GM10248 (cell line): ENCODE results near the gene NENF.
"Not testable (repeated sequence)": the region's sequence is repeated elsewhere in the genome, so short reads cannot be mapped to it uniquely, and the experiment has no call there.

Experiments
- CTCF ChIA-PET: fragments of 300-600 bp; sonication (Branson Sonifier 250); formaldehyde crosslinking; extraction: SDS; loops from one replicate; lab custom pipeline; 2021; ENCODE audit warnings: antibody characterized with exemption; lab: Yijun Ruan, JAX
- POLR2A ChIA-PET: fragments of 350-650 bp; sonication (Branson Sonifier 250); formaldehyde crosslinking; extraction: SDS; loops from one replicate; lab custom pipeline; 2020; ENCODE audit warnings: antibody characterized with exemption; lab: Yijun Ruan, JAX
- DNase-seq: peaks from one replicate; pipeline ENCODE4 v3.0.0; 2012; ENCODE audit errors: extremely low spot score
- TF ChIP-seq, protein P1 (sequence below): IDR thresholded peaks from 2 replicates; pipeline ENCODE4 v1.5.1; 2012; ENCODE audit warnings: mild to moderate bottlenecking, low read depth; ENCODE audit errors: extremely low read depth, missing control alignments, control extremely low read depth

Gene NENF

DNA sequence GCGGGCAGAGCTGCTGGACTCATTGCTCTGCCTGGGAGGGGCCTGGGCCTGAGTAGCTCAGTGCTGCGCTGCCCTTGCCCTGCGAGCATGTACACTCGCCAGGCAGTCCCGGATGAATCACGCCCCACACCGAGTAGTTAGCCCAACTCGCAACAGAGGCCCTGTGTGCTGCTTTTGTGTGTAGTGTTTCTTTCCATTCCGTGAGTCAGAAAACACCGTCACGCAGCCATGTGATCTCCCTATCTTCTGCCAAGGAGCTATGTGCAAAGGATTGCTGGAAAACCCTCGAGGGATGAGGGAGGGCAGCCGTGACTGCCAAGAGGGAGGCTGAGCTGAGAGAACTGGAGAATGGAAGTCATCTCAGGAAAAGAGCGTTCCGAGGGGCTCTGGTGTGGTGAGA, 37.3 kb downstream of the NENF start:
- POLR2A ChIA-PET, result interaction anchor here (0.9 kb wide), 1 partner anchor 138 kb away, joined by 3 read pairs; the partner anchor contains the start of gene ATF3
- TF ChIP-seq, protein P1, sequence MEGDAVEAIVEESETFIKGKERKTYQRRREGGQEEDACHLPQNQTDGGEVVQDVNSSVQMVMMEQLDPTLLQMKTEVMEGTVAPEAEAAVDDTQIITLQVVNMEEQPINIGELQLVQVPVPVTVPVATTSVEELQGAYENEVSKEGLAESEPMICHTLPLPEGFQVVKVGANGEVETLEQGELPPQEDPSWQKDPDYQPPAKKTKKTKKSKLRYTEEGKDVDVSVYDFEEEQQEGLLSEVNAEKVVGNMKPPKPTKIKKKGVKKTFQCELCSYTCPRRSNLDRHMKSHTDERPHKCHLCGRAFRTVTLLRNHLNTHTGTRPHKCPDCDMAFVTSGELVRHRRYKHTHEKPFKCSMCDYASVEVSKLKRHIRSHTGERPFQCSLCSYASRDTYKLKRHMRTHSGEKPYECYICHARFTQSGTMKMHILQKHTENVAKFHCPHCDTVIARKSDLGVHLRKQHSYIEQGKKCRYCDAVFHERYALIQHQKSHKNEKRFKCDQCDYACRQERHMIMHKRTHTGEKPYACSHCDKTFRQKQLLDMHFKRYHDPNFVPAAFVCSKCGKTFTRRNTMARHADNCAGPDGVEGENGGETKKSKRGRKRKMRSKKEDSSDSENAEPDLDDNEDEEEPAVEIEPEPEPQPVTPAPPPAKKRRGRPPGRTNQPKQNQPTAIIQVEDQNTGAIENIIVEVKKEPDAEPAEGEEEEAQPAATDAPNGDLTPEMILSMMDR, result no peak
- CTCF ChIA-PET, result interaction anchor here (1.0 to 13.7 kb wide), 4 partner anchors 10 to 312 kb away, joined by 3 to 190 read pairs (median 5); no protein-coding TSS in a partner anchor
- DNase-seq, result no peak

DNA sequence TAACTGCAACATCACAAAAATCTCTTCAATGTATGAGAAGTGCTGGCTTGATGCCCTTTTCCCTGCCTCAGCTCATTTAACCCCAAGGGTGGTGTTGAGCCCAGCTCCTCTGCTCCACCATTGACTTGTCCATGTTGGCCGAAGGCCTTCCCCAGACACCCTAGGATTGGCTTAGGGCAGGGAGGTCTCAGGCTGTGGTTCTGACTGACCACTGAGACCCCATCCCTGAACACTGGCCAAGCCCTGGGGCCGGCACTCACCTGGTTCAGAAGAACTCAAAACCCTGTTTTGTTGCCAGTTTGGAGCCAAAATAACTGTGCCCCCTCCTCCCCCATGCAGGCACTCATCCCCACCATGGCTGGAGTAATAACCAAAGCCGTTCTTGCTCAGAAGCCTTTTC, 38.6 kb downstream of the NENF start:
- CTCF ChIA-PET, result interaction anchor here (13.7 kb wide), 1 partner anchor 17 kb away, joined by 190 read pairs; no protein-coding TSS in a partner anchor
- POLR2A ChIA-PET, result no interaction called here
- TF ChIP-seq, protein P1, result no peak
- no peak for DNase-seq

DNA sequence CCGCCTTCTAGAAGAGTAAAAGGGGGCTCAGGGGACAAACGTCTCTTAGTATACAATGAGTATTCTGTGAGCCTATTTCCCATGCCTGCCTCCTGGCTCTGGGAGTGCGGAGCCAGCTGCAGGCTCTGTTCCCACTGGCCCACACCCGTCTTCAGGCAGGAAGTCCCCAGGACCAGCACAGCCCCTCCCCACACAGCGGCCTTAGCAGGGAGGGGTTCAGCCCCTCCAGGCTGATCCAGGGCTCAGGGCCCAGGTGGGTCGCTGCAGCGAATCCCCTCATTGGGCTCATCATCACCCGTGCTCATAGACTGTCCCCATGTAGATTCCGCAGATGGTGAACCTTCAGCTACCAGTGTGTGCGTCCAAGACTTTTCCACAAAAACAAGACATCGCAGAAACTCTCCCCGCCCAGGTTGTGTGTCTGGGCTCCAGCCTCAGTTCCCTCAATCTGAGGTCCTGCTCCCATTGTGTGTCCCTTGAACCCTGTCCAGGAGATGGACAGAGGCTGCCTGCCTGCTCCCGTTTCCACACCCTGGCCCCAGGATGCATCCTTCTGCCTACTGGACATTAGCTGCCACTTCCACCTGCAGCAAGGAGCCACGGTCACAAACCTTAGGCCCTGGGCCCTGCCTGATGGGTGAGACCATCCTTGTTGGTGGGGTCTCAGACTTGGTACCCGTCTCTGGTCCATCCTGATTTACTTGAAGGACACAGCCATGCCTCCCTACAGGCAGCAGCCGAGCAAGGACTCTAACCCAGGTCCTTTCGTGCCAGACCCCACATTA, 39.4 kb downstream of the NENF start:
- POLR2A ChIA-PET, result no interaction called here
- CTCF ChIA-PET, result interaction anchor here (13.7 kb wide), 1 partner anchor 17 kb away, joined by 190 read pairs; no protein-coding TSS in a partner anchor
- TF ChIP-seq, protein P1, result no peak
- no peak for DNase-seq

DNA sequence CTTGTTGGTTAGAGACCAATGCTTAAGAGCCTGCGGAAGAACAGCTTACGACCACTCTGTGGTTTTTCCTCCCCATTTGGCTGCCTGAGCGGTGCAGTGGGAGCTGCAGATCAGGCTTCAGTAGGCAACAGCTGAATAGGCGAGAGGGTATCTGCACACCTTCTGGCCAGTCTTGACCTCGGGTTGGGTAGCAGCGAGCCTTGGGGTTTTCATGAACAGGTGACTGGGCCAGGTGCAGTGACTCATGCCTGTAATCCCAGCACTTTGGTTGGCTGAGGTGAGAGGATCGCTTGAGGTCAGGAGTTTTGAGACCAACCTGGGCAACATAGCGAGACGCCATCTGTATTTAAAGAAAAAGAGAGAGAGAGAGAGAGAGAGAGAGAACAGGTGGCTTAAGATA, 41.0 kb downstream of the NENF start:
- CTCF ChIA-PET, result interaction anchor here (13.7 kb wide), 1 partner anchor 19 kb away, joined by 190 read pairs; no protein-coding TSS in a partner anchor
- TF ChIP-seq, protein P1, result no peak
- POLR2A ChIA-PET, result no interaction called here
- no peak for DNase-seq

DNA sequence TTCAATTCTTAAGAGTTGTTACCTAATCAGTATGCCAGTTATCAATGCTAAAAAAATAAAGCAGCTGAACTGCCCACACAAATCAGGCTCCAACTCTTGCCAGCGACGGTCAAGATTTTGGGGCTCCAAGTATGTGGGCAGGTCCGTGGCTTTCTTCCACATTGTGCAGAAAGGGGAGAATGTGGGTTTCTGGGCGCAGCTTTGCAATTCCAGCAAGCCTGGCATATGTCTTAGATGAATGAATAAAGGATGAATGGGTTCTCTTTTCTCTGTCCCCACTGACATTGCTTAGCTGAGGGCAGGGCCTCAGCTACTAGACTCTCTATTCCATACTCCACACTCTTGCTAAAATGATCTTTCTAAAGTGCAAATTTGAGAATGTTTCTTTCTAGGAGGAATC, 42.4 kb downstream of the NENF start:
- TF ChIP-seq, protein P1, result no peak
- CTCF ChIA-PET, result interaction anchor here (1.2 to 13.7 kb wide), 2 partner anchors 21 kb away, joined by 3 to 190 read pairs; no protein-coding TSS in a partner anchor
- POLR2A ChIA-PET, result interaction anchor here (0.8 to 1.0 kb wide), 2 partner anchors 133 to 190 kb away, joined by 3 to 4 read pairs; partner anchors contain the start of gene ATF3
- no peak for DNase-seq

DNA sequence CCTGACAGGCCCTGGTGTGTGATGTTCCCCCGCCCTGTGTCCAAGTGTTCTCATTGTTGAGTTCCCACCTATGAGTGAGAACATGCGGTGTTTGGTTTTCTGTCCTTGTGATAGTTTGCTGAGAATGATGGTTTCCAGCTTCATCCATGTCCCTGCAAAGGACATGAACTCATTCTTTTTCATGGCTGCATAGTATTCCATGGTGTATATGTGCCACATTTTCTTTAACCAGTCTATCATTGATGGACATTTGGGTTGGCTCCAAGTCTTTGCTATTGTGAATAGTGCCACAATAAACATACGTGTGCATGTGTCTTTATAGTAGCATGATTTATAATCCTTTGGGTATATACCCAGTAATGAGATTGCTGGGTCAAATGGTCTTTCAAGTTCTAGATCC, 43.1 kb downstream of the NENF start:
- CTCF ChIA-PET, result interaction anchor here (1.1 to 13.7 kb wide), 7 partner anchors 21 to 440 kb away, joined by 3 to 190 read pairs (median 4); partner anchors contain the start of genes ATF3, DTL and INTS7
- DNase-seq, POLR2A ChIA-PET: not testable (repeated sequence)
